Measurements from ENCODE around the gene ATP6V1A.

DNA sequence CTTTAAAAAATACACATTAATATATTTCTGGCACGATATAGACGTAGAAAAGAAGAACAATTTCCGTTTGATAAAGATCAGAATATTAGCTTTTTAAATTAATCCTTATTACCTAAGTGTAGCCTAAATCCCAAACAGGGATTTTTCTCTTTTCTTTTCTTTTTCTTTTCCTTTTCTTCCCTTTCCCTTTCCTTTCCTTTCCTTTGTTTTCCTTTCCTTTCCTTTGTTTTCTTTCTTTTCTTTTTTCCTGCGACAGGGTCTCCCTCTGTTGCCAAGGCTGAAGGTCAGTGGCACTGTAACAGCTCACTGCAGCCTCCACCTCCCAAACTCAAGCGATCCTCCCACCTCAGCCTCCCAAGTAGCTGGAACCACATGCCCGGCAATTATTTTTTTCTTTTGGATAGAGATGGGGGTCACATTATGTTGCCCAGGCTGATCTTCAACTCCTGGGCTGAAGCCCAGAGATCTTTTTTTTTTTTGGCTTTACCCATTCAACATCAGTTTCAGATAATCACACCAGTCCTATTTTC, 48.6 kb upstream of the ATP6V1A start:
- TF ChIP-seq EGR1 (IDR thresholded peaks at IDR 0.05) (no peak), RAD21 (IDR thresholded peaks at IDR 0.05; ENCODE audit: low read depth) (no peak), NFIC (IDR thresholded peaks at IDR 0.05) (no peak), TCF12 (IDR thresholded peaks at IDR 0.05; ENCODE audit: low read depth) (no peak), TAF1 (IDR thresholded peaks at IDR 0.05; ENCODE audit: low read depth) (no peak)

All from Ishikawa (cell line).